Adrenal gland (tissue), 12 donors: ENCODE measurements around the gene GOLGA5. TPM values are rescaled to one million over a fixed set of nuclear protein-coding genes. Genes with fewer than 3 reads are reported as not detected.

Experiments used
- DNase-seq, 7 donors: peaks; one replicate each; pipeline ENCODE4 v3.0.0-alpha.2; 2019 to 2020
- H3K27ac ChIP-seq, 5 donors: fragments of 200-600 bp; sonication (generic) in 4 of 5; 1 replicate in 3 of 5; 2 replicates in 2 of 5; pipeline versions ENCODE4 v1.5.1 to v1.8.0; 2016 to 2020; ENCODE audit warnings: mild to moderate bottlenecking in 1 of 5
- H3K27me3 ChIP-seq: fragments of 200-600 bp; 2 replicates; pipeline ENCODE4 v1.8.0; 2021
- H3K36me3 ChIP-seq, 2 donors: fragments of 200-600 bp; replicated peaks in 1 of 2; 1 replicate in 1 of 2; 2 replicates in 1 of 2; pipeline versions ENCODE4 v1.5.1 to v1.8.0; 2018 to 2022
- H3K4me1 ChIP-seq, 2 donors: fragments of 200-600 bp; replicated peaks in 1 of 2; 1 replicate in 1 of 2; 2 replicates in 1 of 2; pipeline versions ENCODE4 v1.5.1 to v1.8.0; 2018 to 2021
- H3K4me3 ChIP-seq, 4 donors: fragments of 200-600 bp; sonication (generic) in 3 of 4; one replicate each; pipeline ENCODE4 v1.5.1; 2016 to 2018
- H3K9me3 ChIP-seq, 3 donors: fragments of 200-600 bp; sonication (generic) in 1 of 3; replicated peaks in 1 of 3; 1 replicate in 2 of 3; 2 replicates in 1 of 3; pipeline versions ENCODE4 v1.5.1 to v1.8.0; 2016 to 2021
- CTCF ChIP-seq, 6 experiments: fragments of 450-650 bp in 4 of 6; fragments of 200-600 bp in 2 of 6; sonication (generic) in 1 of 6; IDR thresholded peaks; 1 replicate in 5 of 6; 2 replicates in 1 of 6; pipeline versions ENCODE4 v1.5.1 to v1.8.0; 2016 to 2021; ENCODE audit warnings: antibody characterized with exemption in 6 of 6, mild to moderate bottlenecking in 2 of 6, moderate library complexity in 1 of 6
- POLR2A ChIP-seq, 2 donors: fragments of 450-650 bp; IDR thresholded peaks; one replicate each; pipeline ENCODE4 v1.6.1; 2017; ENCODE audit warnings: antibody characterized with exemption in 2 of 2, mild to moderate bottlenecking in 2 of 2, moderate library complexity in 1 of 2
- WGBS, 4 donors: extraction: QIAGEN DNeasy Blood & Tissue Kit in 2 of 4; methylation state at CpG; one replicate each; pipeline versions ENCODE4 v1.1.5 to v1.1.7; 2013 to 2017; 5-methylcytosine and 5-hydroxymethylcytosine counted together
- intact Hi-C, 2 donors: fragments of 100-400 bp; cut with DNase I; formaldehyde crosslinking; loops; one replicate each; pipeline versions ENCODE4 v1.14.1 to v1.15.0; 2022 to 2023
- polyA plus RNA-seq, 3 donors: library from polyadenylated mRNA; stranded (reverse); fragments of 200-250 nt in 2 of 3; fragments of 350-450 nt in 1 of 3; fragmentation: Illumina TruSeq in 1 of 3; extraction: RNeasy Lipid Tissue Mini Kit (QIAGEN cat#74804) in 1 of 3; gene quantifications; one replicate each; pipeline ENCODE4 v1.2.3, GENCODE V29; 2013 to 2014
- total RNA-seq, 9 donors: library from RNA; depleted of rRNA in 4 of 9; stranded (reverse); fragments of >200 nt in 4 of 9; fragments of 120-200 nt in 1 of 9; fragmentation: NEBNext Ultra II Directional in 1 of 9; extraction: Animal tissue kit (Norgen Biotek cat#: 25700) in 1 of 9; gene quantifications; one replicate each; pipeline versions ENCODE4 v1.1.0 to v1.2.4, GENCODE V29; 2013 to 2023
- donor health status: healthy with polysubstance abuse.
- donor health status: Bipolar disorder and iron deficiency.
- donor health status: DM: yes; HTN: yes; CAD: no.
- donor health status: DM: no; HTN: no; CAD: no.
- donor health status: DM: no; HTN: no; CAD: no.
- donor health status: DM: yes; HTN: yes; CAD: no.

GOLGA5 gene
- total and polyA plus RNA-seq, 12 donors: 24.6 to 85.1 (median 35.0) TPM

- H3K27me3 ChIP-seq: no peaks in the 10 kb centered on the region
Observed at GRCh38 chr14:92863286-92864080, 69.4 kb downstream of the GOLGA5 start.

GRCh38 chr14:92865674-92866073 lies 71.6 kb downstream of the GOLGA5 start:
- WGBS, 4 donors: 75 to 92% (median 78%) methylated on average over 1 of the region's 1 CpG
- no peaks in the 10 kb centered on the region for H3K36me3 ChIP-seq
- TF ChIP-seq POLR2A (IDR thresholded peaks at IDR 0.05): no peak
- no peak for TF ChIP-seq CTCF (IDR thresholded peaks at IDR 0.05)
- no peak for DNase-seq
- no peak overlapping the region for H3K27ac ChIP-seq
- H3K4me3 ChIP-seq: no peak overlapping the region
- H3K9me3 ChIP-seq: peaks cover 0 to 5% (median 0%) of the 10 kb centered on the region in 3 donors
- no peaks in the 10 kb centered on the region for H3K4me1 ChIP-seq
- intact Hi-C loops: no loop called here
- H3K27me3 ChIP-seq: no peaks in the 10 kb centered on the region

More at GRCh38 chr14:92863286-92864080, 69.4 kb downstream of the GOLGA5 start:
- no peak overlapping the region for H3K4me3 ChIP-seq
- WGBS, 4 donors: 69 to 74% (median 70%) methylated on average over 6 of the region's 6 CpGs
- H3K36me3 ChIP-seq: no peaks in the 10 kb centered on the region
- H3K9me3 ChIP-seq: peaks cover 0 to 5% (median 0%) of the 10 kb centered on the region in 3 donors
- H3K27ac ChIP-seq: no peak overlapping the region
- no peaks in the 10 kb centered on the region for H3K4me1 ChIP-seq
- no peak for TF ChIP-seq CTCF (IDR thresholded peaks at IDR 0.05)
- TF ChIP-seq POLR2A (IDR thresholded peaks at IDR 0.05): no peak
- intact Hi-C loops: no loop called here
- no peak for DNase-seq

- DNase-seq: peak in 3 of 7 donors; percentile 8 to 67 (median 28)
- intact Hi-C loops: no loop called here
- H3K27ac ChIP-seq: no peak overlapping the region
- H3K27me3 ChIP-seq: no peaks in the 10 kb centered on the region
- no peak overlapping the region for H3K4me3 ChIP-seq
- H3K9me3 ChIP-seq: peaks cover 0 to 5% (median 0%) of the 10 kb centered on the region in 3 donors
- TF ChIP-seq CTCF (IDR thresholded peaks at IDR 0.05) (no peak), POLR2A (IDR thresholded peaks at IDR 0.05) (no peak)
- no peaks in the 10 kb centered on the region for H3K4me1 ChIP-seq
- 21 to 68% (median 61%) methylated on average over 2 to 3 of the region's 3 CpGs for WGBS, 4 donors
- no peaks in the 10 kb centered on the region for H3K36me3 ChIP-seq
Observed at GRCh38 chr14:92866181-92866752, 72.2 kb downstream of the GOLGA5 start.

GRCh38 chr14:92866901-92867865 lies 73.1 kb downstream of the GOLGA5 start:
- H3K27me3 ChIP-seq: no peaks in the 10 kb centered on the region
- H3K27ac ChIP-seq: peak overlapping the region in 1 of 5 donors; percentile 5
- intact Hi-C loops: no loop called here
- no peak for DNase-seq
- no peaks in the 10 kb centered on the region for H3K4me1 ChIP-seq
- no peaks in the 10 kb centered on the region for H3K36me3 ChIP-seq
- TF ChIP-seq CTCF (IDR thresholded peaks at IDR 0.05): no peak
- no peak for TF ChIP-seq POLR2A (IDR thresholded peaks at IDR 0.05)
- WGBS, 4 donors: 58 to 65% (median 60%) methylated on average over 14 of the region's 14 CpGs
- peaks cover 0 to 5% (median 0%) of the 10 kb centered on the region in 3 donors for H3K9me3 ChIP-seq
- H3K4me3 ChIP-seq: no peak overlapping the region
